GM18520 (cell line): ENCODE results near the gene ABHD12.
A peak's percentile ranks its signal among the peaks of the same experiment; 100 is the strongest.

Experiments used
- ATAC-seq: cut with Tn5 transposase; IDR thresholded peaks from one replicate; pipeline ENCODE4 v1.9.1; 2021; ENCODE audit not compliant: unreplicated experiment

Gene ABHD12

DNA sequence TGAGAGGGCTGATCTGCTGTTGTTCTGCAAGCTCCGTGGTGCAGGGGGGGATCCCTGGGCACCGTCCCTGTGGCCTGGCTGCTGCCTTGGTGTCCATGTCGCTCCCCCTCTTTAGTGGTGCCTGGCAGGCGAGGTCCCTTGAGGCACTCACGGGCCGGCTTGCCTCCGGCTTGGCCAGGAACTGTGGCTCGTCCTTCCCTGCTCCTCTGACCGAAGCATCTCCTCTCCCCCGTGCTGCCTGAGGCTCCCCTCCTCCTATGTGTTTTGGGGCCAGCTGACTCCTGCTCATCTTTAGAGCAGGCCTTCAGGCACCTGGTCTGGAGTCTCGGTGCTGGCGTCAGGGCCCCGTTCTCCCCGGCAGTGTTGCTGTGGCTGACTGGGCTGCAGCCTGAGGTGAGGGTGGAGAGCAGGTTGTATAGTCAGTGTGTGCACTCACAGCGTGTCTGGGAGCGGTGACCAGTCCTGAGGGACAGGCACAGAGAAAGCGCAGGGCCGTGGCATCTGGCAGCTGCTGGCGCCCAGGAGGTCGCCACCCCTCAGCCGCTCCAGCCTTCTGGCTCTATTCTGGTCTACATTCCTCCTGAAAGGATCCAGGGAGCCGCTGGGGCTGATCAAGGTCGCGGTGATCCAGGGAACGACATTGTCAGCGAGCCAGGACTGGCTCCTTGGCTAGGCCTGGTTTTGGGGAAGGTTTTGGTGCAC, 99.1 kb downstream of the ABHD12 start:
- ATAC-seq = no peak

DNA sequence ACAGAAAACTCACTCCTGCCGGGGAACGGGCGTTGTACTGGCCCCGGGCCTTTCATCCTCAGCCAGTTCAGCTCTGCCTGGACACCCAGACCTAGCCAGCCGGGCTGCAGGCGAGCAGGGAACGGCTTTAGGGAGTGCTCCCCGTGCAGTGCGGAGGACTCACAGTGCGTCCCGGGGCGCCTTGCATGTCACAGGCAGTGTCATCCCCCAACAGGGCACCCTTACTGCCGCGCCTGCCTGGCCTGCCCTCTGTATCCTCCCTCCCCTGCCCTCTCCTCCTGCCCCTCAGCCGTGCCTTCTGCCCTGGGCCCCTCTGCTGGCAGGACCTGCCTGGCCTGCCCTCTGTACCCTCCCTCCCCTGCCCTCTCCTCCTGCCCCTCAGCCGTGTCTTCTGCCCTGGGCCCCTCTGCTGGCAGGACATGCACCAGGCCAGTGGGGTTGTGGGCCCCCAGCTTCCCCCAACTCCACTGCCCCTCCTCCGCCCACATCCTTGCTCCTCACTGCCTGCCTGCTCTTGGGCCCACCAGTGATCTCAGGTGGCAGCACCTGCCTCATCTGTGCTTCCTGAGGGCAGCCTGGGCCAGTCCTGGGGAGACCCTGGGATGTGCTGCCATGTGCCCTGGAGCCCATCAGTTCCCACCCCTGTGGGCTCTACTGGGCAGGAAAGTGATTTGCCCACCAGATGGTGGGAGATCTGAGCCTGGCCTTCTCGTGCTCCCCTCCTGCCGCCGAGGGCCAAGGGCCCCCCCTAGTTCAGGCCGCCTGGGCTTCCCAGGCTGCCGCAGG, 99.8 kb downstream of the ABHD12 start:
- no peak for ATAC-seq

DNA sequence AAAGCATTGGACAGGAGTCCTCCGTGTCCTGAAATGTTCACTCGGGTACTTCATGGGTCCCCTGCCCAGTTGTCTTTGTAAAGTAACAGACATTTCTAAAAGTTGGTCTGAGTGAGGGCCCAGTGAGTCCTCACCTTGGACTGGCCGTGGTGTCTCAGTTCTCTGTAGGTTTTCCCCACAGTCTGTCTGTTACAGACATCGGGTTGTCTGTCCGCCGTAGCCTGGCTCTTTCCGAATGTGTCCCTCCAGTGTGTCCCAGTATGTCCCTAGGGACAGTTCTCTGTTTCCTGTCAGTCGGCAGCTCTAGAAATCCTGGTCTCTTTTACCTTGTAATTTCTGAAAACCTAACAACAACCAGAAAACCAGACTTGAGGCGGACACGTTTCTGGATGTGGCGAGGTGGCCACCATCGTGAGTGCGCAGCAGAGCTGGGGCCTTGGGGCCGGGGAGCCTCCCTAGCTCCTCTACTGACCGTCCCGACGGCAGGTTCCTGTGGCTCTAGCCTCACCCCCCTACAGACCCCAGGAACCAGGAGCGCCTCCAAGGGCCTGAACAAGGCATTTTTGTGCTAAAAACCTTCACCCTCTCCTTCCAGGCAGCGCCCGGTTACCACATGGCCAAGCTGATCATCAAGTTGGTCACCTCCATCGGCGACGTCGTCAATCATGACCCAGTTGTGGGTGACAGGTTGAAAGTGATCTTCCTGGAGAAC, 100.6 kb downstream of the ABHD12 start:
- no peak for ATAC-seq

DNA sequence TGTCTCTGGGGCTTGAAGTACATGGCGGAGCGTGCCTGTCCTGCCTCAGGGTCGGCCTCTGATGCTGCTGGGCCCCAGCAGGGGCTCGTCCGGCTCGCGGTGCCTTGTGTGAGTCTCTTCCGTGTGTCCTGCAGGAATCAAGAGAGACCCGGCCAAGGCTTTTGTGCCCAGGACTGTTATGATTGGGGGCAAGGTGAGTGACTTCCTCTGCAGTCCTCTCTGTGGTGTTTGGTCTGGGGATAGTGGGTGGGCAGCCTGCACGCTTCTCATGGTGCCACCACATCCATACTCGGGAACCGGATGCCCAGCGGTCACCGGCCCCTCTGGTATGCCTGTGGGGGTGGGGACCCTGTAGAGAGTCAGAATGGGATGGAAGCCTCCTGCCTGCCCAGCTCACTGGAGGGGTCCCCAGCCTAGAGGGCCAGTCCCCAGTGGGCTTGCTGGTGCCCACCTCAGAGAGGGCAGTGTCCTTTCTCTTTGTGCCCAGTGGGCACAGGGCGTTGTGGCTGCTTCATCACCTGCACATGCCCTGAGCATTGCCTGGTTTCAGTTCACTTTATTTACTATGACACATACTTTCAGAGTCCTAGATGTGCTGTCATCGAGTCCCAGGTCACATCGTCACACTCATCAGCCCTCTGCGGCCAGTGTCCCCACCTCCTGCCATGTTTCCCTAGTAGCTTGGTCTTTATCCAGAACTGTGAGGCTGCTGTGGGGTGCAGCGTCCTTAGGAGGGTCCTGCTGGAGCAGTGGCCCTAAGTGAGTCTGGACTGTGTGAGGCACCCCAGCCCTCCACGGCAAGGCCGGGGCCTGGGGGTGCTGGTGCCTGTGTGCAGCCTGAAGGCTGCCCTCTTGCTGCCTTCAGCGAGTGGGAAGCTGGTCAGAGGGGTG, 102.1 kb downstream of the ABHD12 start:
- ATAC-seq = peak; percentile 93

DNA sequence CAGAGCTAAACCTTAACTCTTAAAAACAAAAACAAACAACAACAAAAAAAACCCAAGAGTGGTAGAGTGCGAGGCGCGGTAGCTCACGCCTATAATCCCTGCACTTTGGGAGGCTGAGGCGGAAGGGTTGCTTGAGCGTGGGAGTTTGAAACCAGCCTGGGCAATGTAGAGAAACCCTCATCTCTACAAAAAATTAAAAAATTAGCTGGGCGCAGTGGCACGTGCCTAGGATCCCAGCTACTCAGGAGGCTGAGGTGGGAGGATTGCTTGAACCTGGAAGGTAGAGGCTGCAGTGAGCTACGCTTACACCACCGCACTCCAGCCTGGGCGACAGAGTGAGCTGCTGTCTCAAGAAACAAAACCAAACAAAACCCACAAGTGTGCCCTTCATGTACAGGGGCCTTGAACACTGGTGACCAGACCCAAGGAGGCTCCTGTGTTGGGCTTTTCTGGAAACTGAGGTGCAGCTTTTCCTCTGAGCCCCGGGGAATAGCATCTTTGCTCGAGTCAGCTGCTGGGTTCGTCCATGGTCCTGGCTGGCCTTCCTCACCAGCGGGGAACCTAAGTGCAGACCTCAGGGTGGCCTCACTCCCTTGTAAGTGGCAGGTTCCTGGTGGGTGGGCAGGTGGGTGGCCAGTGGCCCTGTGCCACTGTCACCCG, 102.9 kb downstream of the ABHD12 start:
- no peak for ATAC-seq

DNA sequence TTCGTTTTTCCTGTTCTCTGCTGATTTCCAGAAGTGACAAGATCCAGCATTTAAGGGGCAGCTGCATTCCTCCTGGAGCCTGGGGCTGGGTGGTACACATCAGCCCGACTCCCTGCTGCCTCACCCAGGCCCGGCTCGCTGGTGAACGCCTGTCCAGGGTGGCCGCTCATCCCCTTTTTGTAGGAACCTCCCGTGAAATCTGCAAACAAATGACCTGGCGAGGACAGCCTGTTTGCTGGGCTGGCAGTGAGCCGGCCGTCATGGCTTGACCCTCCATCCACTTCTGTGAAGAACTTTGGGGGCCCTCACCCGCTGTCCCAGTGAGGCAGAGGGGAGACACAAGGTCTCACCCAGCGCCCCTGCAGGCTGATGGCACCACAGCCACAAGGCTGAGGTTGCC, 103.7 kb downstream of the ABHD12 start:
- ATAC-seq = no peak

DNA sequence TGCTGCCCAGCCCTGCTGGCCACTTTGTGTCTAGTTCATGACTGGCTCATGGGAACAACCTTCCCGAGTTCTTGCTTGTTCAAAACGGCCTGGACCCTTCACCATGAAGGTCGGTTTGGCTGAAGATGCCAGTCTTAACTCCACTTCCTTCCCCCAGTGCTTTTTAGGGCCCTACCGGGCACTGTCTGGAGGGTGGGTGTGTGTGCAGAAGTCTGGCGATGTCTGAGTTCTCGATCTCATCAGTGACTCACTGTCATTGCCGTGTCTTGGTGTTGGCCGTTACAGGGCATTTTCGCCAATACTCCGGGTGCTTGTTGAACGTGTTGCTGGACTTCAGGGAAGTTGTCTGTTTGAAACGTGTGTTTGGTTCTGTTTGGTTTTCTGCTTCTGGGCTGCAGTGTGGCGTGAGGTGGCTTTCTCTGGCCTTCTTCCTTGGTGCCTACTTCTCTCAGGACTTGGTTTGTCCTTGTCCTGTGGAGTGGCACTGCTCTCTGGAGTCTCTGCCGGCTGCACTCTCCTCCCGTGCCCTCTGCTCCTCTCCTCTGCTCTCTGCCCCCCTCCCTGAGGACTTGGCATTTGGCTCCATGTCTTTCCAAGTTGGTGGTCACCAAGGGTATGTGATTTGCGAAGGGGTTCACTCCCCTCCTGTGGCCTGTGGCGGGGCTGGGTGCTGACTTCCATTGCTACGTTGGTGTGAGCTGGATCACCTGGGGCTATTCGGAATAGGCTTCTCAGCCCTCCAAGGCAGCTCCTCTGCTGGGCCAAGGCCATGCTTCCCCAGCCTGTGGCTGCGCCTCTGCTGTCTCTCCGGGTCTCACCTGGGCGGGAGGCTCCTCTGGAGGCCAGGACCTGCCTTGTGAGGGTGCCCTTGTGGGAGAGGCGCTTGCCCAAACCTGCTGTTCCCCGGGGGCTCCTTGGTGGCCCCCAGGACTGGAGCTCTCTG, 104.5 kb downstream of the ABHD12 start:
- no peak for ATAC-seq

DNA sequence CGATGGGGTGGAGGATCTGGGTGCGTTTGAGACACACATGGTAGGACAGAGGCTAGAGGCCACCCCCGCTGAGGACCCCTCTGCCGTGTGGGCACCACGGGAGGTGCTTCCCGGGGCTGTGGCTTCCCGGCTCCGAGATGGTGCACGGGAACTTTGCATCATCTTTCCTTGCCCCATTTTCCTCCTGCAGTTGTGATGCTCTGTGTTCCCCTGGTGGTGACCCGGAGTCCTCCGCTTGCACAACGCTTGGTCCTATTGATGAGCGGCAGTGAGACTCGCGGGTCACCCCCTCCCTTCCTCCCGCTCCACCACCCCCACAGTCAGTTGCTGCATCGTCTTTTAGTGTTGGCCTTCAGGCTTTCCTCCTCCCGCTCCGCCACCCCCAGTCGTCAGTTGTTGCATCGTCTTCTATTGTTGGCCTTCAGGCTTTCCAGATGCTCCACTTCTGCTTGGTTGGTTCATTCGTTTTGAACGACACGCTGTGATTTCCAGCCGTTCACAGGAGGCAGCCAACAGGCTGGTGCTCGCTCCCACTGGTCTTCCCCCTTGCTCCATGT, 105.5 kb downstream of the ABHD12 start:
- no peak for ATAC-seq

DNA sequence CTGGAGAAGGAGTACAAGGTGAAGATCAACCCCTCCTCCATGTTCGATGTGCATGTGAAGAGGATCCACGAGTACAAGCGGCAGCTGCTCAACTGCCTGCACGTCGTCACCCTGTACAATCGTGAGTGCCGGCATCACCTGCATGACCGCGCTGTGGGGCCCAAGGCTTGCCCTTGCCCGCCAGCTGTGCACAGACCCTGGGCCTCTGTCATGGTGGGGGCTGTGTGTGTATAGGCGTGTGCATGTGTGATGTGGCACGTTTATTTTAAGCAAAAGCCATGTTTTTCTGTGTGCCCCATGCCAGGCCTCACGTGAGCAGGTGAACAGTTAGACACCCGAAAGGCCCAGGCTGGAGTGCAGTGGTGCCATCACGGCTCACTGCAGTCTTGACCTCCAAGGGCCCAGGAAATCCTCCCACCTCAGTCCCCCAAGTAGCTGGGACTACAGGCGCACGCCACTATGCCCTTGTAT, 106.5 kb downstream of the ABHD12 start:
- no peak for ATAC-seq

DNA sequence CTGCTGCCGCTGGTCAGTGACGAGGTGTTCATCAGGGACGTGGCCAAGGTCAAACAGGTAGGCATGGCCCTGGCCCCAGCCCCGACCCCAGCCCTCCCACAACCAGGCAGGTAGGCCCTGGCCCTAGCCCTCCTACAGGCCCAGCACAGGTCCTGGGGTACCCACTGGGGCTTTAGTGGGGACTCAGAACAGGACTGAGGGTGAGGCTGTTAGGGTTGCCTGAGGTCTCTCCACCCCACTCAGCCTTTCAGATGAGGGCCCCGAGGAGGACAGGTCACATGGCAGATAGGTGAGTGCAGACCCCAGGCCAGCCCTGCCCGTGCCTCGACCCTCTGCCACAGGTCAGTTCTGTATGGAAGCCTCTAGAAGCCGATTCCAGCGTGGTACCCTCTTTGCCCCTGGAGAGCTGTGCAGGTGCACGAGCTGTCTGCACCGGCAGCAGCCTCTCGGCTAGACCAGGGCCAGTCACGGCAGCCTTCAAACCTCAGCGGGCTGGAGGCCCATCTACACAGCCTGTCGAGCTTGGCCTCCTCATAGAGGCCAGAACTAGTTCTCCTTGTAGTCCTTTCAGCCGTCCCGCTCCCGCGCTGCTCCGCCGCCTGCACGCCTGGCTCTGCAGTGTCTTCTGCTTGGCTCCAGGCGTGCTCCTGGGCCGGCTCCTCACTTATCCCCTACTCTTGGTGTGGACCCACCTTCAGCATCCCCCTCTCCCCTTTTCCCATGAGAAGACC, 107.2 kb downstream of the ABHD12 start:
- ATAC-seq = no peak

DNA sequence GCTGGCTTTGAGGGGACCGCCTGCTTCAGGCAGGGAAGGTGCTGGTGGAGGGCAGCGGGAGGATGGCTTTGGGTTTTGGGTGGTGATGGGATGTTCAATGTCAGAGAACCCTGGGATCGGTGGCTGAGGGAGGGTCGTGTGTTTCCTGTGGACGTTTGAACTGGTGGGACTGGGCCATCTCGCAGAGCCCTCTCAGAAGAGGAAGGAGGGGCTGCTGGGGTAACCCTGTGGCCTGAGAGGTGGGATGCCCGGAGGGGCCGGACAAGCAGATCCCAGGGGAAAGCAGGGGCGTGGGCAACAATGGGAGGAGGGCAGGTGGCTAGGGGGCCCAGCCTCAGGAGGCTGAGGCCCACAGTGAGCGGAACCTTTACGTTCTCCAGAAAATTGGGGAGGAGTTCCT, 107.8 kb downstream of the ABHD12 start:
- ATAC-seq = no peak

DNA sequence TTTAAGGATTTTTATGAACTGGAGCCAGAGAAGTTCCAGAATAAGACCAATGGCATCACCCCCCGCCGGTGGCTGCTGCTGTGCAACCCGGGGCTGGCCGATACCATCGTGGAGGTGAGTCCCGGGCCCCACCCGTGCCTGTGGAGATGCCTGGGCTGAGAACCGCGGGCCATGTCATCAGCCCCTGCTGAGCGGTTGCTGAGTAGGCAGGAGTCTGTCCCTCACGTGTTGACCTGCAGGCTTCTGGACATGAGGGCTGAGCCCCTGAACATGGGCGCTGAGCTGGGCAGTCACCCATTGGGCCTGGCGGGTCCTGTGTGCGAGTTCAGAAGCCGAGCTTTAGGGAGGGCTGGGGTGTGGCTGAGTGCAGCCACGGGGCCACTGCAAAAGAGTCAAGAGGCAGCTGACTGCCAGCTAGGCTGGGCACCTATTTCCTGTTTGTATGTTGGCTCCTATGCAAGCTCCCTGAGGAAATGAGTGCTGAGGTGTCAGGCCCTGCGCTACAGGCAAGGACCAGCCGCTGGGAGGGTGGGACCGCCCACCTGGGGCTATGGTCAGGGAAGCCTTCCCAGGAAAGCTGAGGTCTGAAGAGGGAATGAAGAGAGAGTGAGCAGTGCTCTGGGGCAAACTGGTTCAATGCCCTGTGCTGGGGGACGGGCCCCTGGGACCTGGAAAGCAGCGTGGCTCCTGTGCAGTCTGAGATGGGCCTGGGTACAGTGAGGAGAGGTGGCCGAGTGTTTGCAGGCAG, 108.4 kb downstream of the ABHD12 start:
- ATAC-seq = no peak

DNA sequence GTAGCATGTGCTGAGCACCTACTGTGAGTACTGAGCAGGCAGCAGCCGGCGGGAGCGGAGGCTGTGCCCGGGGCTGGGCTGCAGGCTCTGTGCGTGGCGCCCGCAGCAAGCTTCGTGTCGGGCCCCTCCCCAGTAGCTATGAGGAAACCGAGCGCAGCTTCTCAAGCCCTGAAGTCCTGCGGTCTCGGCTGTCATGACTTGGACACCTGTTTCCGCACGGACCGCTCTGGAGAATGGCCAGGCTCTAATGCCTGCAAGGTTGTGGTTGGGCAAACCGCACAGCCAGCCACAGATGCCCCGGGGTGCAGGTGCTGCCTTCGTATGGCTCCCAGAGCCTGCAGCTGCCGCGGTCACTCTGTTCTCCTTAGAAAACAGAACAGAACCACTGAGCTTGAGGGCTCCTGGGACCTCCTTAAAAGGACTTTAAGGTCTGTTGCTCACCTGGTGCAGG, 109.1 kb downstream of the ABHD12 start:
- no peak for ATAC-seq

DNA sequence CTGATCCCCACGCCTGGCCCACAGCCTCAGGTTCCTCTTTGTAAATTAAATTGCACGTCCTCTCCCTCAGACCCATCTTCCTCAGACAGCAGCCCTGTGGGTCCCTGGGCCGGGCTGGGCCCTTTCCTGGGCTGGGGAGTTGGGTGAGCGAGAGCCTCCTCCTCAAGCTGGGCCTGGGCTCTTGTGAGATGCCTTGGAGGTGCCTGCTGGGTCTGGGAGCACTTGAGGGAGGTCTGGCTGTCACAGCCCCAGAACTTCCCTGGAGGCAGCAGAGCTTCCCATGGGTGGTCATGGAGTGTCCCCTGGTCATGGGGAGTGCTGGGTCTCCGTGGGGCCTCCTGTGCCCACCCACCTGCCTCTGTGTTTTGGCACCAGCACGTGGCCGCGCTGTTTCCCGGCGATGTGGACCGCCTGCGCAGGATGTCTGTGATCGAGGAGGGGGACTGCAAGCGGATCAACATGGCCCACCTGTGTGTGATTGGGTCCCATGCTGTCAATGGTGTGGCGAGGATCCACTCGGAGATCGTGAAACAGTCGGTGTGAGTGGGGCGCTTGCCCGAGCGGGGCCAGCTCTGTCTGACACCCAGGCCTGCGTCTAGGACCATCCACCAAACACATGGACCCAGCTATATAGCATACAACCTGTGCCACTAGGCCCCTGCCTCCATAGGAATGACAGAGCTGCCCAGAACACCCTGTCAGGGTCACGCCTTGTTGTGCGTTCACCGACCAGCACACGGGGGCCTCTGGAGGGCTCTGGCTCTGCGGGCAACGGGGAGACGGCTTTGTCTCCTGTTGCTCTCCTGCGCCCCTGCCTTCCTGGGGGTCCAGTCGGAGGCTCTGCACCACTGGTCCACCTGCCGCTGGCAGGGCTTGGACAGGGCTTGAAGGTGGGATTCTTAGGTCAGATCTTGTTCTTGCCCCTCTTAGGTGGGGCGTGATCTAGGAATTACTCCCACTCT, 109.8 kb downstream of the ABHD12 start:
- no peak for ATAC-seq

DNA sequence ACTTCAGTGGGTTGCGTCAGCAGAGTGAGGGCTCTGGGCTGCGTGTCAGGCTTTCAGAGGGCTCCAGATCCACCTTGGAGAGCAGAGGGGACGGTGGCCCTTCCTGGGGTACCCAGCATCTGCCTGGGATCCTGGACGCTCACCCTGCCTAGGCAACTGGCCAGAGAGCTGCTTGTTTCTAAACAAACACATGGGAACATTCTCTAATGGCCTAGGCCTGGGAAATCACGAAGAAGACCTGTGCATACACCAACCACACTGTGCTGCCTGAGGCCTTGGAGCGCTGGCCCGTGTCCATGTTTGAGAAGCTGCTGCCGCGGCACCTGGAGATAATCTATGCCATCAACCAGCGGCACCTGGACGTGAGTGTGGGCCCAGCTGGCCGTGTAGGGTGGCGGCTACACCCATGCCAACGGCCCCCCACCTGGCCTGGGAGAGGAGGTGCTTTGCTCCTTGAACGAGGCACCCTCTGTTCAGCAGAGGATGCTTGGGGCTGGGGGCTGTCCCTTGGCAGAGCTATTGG, 110.5 kb downstream of the ABHD12 start:
- ATAC-seq = no peak

DNA sequence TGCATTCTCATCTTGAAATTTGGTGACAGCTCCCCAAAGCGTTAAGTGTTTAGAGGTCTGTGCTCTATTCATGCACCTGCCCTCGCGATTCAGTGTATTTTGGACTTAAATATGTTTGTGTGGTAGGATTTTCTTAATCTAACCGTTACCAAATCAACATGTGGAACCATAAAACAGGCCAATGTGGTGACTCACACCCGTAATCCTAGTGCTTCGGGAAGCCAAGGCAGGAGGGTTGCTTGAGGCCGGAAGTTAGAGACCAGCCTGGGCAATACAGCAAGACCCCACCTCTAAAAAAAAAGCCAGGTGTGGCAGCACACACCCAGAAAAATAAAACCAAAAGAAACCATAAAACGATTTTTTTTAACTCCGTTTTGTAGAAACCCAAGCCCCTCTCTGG, 111.2 kb downstream of the ABHD12 start:
- ATAC-seq = no peak
